ENCODE measurements around the gene POLA1.
"Not testable (repeated sequence)": the region's sequence is repeated elsewhere in the genome, so short reads cannot be mapped to it uniquely, and the experiment has no call there.

The POLA1 gene

GRCh38 chrX:24693453-24694202 is at the start of gene POLA1:
TSS of gene POLA1 (plus strand) at chrX:24693918. CDS start at chrX:24693962, 44 bp downstream.
- FAIRE-seq, result peak; percentile 88
- DNase-seq (ENCODE audit: low spot score), result peak; percentile 84

- FAIRE-seq (no peak), DNase-seq (ENCODE audit: low spot score) (no peak)
Measured at GRCh38 chrX:24646006-24646405, 47.7 kb upstream of the POLA1 start.

GRCh38 chrX:24646745-24647182 is 47.0 kb upstream of the POLA1 start:
- FAIRE-seq (no peak), DNase-seq (ENCODE audit: low spot score) (no peak)

GRCh38 chrX:24647257-24648058 is 46.3 kb upstream of the POLA1 start, which contains the start of gene PCYT1B:
TSS of gene PCYT1B (minus strand) at chrX:24647347. CDS start at chrX:24647105, 242 bp downstream.
- DNase-seq (ENCODE audit: low spot score) (no peak), FAIRE-seq (no peak)

- no peak for DNase-seq (ENCODE audit: low spot score)
- FAIRE-seq, result no peak
Measured at GRCh38 chrX:24648495-24648894, 45.2 kb upstream of the POLA1 start.

GRCh38 chrX:24651783-24652182 is 41.9 kb upstream of the POLA1 start:
- FAIRE-seq (no peak), DNase-seq (ENCODE audit: low spot score) (no peak)

GRCh38 chrX:24655679-24656078 is 38.0 kb upstream of the POLA1 start:
- FAIRE-seq; DNase-seq (ENCODE audit: low spot score): not testable (repeated sequence)

GRCh38 chrX:24657671-24658386 is 35.9 kb upstream of the POLA1 start:
- DNase-seq (ENCODE audit: low spot score) (no peak), FAIRE-seq (no peak)

GRCh38 chrX:24658421-24658820 is 35.3 kb upstream of the POLA1 start:
- no peak for FAIRE-seq
- DNase-seq (ENCODE audit: low spot score), result no peak

- FAIRE-seq (no peak), DNase-seq (ENCODE audit: low spot score) (no peak)
Measured at GRCh38 chrX:24659106-24659505, 34.6 kb upstream of the POLA1 start.

- DNase-seq (ENCODE audit: low spot score), result no peak
- FAIRE-seq, result no peak
Measured at GRCh38 chrX:24659646-24660045, 34.1 kb upstream of the POLA1 start.

- DNase-seq (ENCODE audit: low spot score) (no peak), FAIRE-seq (no peak)
Measured at GRCh38 chrX:24661292-24661691, 32.4 kb upstream of the POLA1 start.

- FAIRE-seq (no peak), DNase-seq (ENCODE audit: low spot score) (no peak)
Measured at GRCh38 chrX:24662352-24662751, 31.4 kb upstream of the POLA1 start.

GRCh38 chrX:24668111-24668510 is 25.6 kb upstream of the POLA1 start:
- DNase-seq (ENCODE audit: low spot score) (no peak), FAIRE-seq (no peak)

GRCh38 chrX:24672701-24673190 is 21.0 kb upstream of the POLA1 start:
- FAIRE-seq (no peak), DNase-seq (ENCODE audit: low spot score) (no peak)

GRCh38 chrX:24673424-24673823 is 20.3 kb upstream of the POLA1 start:
- DNase-seq (ENCODE audit: low spot score), result no peak
- no peak for FAIRE-seq

- FAIRE-seq (peak; percentile 56), DNase-seq (ENCODE audit: low spot score) (no peak)
Measured at GRCh38 chrX:24676403-24677024, 17.2 kb upstream of the POLA1 start.

GRCh38 chrX:24682739-24683432 is 10.8 kb upstream of the POLA1 start:
- no peak for DNase-seq (ENCODE audit: low spot score)
- no peak for FAIRE-seq

- no peak for FAIRE-seq
- no peak for DNase-seq (ENCODE audit: low spot score)
Measured at GRCh38 chrX:24684048-24684447, 9.7 kb upstream of the POLA1 start.

- FAIRE-seq (no peak), DNase-seq (ENCODE audit: low spot score) (no peak)
Measured at GRCh38 chrX:24692305-24692704, 1.4 kb upstream of the POLA1 start.

- FAIRE-seq, result no peak
Measured at GRCh38 chrX:24694825-24695224, 1.1 kb downstream of the POLA1 start.

More at GRCh38 chrX:24694825-24695224, 1.1 kb downstream of the POLA1 start:
- DNase-seq (ENCODE audit: low spot score), result no peak

Measured in RCC 7860 (cell line).